Endothelial cell of umbilical vein (primary cell): ENCODE data around the gene PPAN. TPM values are rescaled to one million over a fixed set of nuclear protein-coding genes. Genes with fewer than 3 reads are reported as not detected.

ENCODE experiments used
- BruUV-seq: library from RNA; stranded (reverse); fragments of 400-500 nt; replicated peaks from 2 replicates; lab custom pipeline; 2021; lab: Mats Ljungman, UMichigan
- CTCF ChIA-PET: fragments of 300-600, 350-600 bp; sonication (Branson Sonifier 250); formaldehyde crosslinking; loops from one replicate; lab custom pipeline; 2021; ENCODE audit warnings: antibody characterized with exemption, inconsistent platforms; lab: Charles Lee
- POLR2A ChIA-PET: fragments of 300-600, 350-600 bp; sonication (Branson Sonifier 250); formaldehyde crosslinking; loops from one replicate; lab custom pipeline; 2021; ENCODE audit warnings: antibody characterized with exemption, inconsistent platforms; lab: Charles Lee
- DNase-seq: peaks from one replicate; pipeline ENCODE4 v3.0.0-alpha.2; 2011; ENCODE audit warnings: low read depth, low spot score
- FAIRE-seq: peaks from 2 replicates; lab custom pipeline; 2011; peaks lifted over from hg19 to GRCh38; lab: Jason Lieb, UNC
- H2AFZ ChIP-seq: 2 replicates; pipeline ENCODE4 v1.6.0; 2012; ENCODE audit warnings: low read depth, low read length, control low read depth, inconsistent platforms
- H3K27ac ChIP-seq: 2 replicates; pipeline ENCODE4 v1.5.1; 2011; ENCODE audit warnings: low read depth, mild to moderate bottlenecking, control low read depth, low read length, moderate library complexity; ENCODE audit not compliant: insufficient read depth
- H3K27me3 ChIP-seq, 2 experiments: 2 replicates each; pipeline versions ENCODE4 v1.6.0 to v1.6.1; 2011; ENCODE audit warnings: low read length in 2 of 2, mixed read lengths in 1 of 2; ENCODE audit not compliant: control insufficient read depth in 2 of 2, insufficient read depth in 2 of 2
- H3K36me3 ChIP-seq, 2 experiments: 2 replicates in 1 of 2; 3 replicates in 1 of 2; pipeline ENCODE4 v1.5.1; 2011; ENCODE audit warnings: low read length in 2 of 2, mild to moderate bottlenecking in 1 of 2, moderate library complexity in 1 of 2; ENCODE audit not compliant: control insufficient read depth in 2 of 2, insufficient read depth in 2 of 2; ENCODE audit errors: extremely low read depth in 1 of 2
- H3K4me1 ChIP-seq: 3 replicates; pipeline ENCODE4 v1.5.1; 2011; ENCODE audit warnings: mild to moderate bottlenecking, low read length; ENCODE audit not compliant: control insufficient read depth, insufficient read depth; ENCODE audit errors: extremely low read depth
- H3K4me2 ChIP-seq: 2 replicates; pipeline ENCODE4 v1.6.1; 2011; ENCODE audit warnings: low read length, control low read depth, mixed read lengths; ENCODE audit not compliant: insufficient read depth
- H3K4me3 ChIP-seq, 3 experiments: fragments of 200-600 bp in 1 of 3; sonication (generic), shearing (Covaris generic) in 1 of 3; replicated peaks in 1 of 3; 2 replicates each; pipeline ENCODE4 v1.5.1; 2011 to 2016; ENCODE audit warnings: control low read depth in 3 of 3, low read length in 3 of 3, mild to moderate bottlenecking in 2 of 3, inconsistent platforms in 1 of 3, low read depth in 1 of 3, moderate library complexity in 1 of 3; ENCODE audit not compliant: insufficient read depth in 1 of 3
- H3K79me2 ChIP-seq: 2 replicates; pipeline ENCODE4 v1.6.0; 2012; ENCODE audit warnings: low read length, inconsistent platforms; ENCODE audit not compliant: control insufficient read depth, insufficient read depth
- H3K9ac ChIP-seq: replicated peaks from 2 replicates; pipeline ENCODE3; 2011; ENCODE audit warnings: low read length, control low read depth; ENCODE audit not compliant: insufficient read depth; ENCODE audit errors: extremely low read depth
- H3K9me1 ChIP-seq: replicated peaks from 3 replicates; pipeline ENCODE4 v1.6.0; 2011; ENCODE audit warnings: mild to moderate bottlenecking, low read length; ENCODE audit not compliant: control insufficient read depth, insufficient read depth; ENCODE audit errors: extremely low read depth
- H3K9me3 ChIP-seq: replicated peaks from 2 replicates; pipeline ENCODE4 v1.5.1; 2012; ENCODE audit warnings: low read length, inconsistent platforms; ENCODE audit not compliant: control insufficient read depth, insufficient read depth
- H4K20me1 ChIP-seq: replicated peaks from 2 replicates; pipeline ENCODE3; 2011; ENCODE audit warnings: mild to moderate bottlenecking, low read length; ENCODE audit not compliant: control insufficient read depth, insufficient read depth; ENCODE audit errors: extremely low read depth
- CTCF ChIP-seq, 2 donors: IDR thresholded peaks; 1 replicate in 1 of 2; 2 replicates in 1 of 2; pipeline ENCODE4 v1.5.1; 2011; ENCODE audit warnings: low read length in 2 of 2, mild to moderate bottlenecking in 2 of 2, moderate library complexity in 2 of 2, control low read depth in 1 of 2, inconsistent platforms in 1 of 2, low read depth in 1 of 2; ENCODE audit not compliant: insufficient read depth in 1 of 2; ENCODE audit errors: extremely low read depth in 1 of 2
- EZH2 ChIP-seq: IDR thresholded peaks from 2 replicates; pipeline ENCODE4 v1.6.1; 2012; ENCODE audit warnings: borderline replicate concordance, low read depth, mild to moderate bottlenecking, moderate library complexity, low read length, inconsistent platforms; ENCODE audit not compliant: severe bottlenecking
- FOS ChIP-seq: IDR thresholded peaks from 2 replicates; pipeline ENCODE4 v1.6.1; 2011; ENCODE audit warnings: mild to moderate bottlenecking, low read length, moderate library complexity, borderline replicate concordance; ENCODE audit not compliant: insufficient read depth
- GATA2 ChIP-seq: IDR thresholded peaks from 2 replicates; pipeline ENCODE4 v1.7.0; 2011; ENCODE audit warnings: low read depth, mild to moderate bottlenecking, moderate library complexity, mixed read lengths, low read length; ENCODE audit not compliant: insufficient read length, insufficient read depth
- JUN ChIP-seq: IDR thresholded peaks from 2 replicates; pipeline ENCODE4 v1.6.1; 2011; ENCODE audit warnings: borderline replicate concordance, low read depth; ENCODE audit not compliant: insufficient read length, insufficient read depth
- MAX ChIP-seq: IDR thresholded peaks from 2 replicates; pipeline ENCODE4 v1.6.1; 2011; ENCODE audit not compliant: insufficient read depth, insufficient read length
- MYC ChIP-seq: IDR thresholded peaks from one replicate; pipeline ENCODE4 v1.6.1; 2011; ENCODE audit warnings: mild to moderate bottlenecking, low read depth, low read length
- POLR2A ChIP-seq: IDR thresholded peaks from 2 replicates; pipeline ENCODE4 v1.6.1; 2012; ENCODE audit warnings: low read depth, mild to moderate bottlenecking, control low read depth, low read length
- POLR2AphosphoS5 ChIP-seq: IDR thresholded peaks from 2 replicates; pipeline ENCODE4 v1.6.1; 2012; ENCODE audit warnings: low read depth, mild to moderate bottlenecking, control low read depth, low read length, moderate library complexity; ENCODE audit not compliant: insufficient read depth
- dilution Hi-C: fragments of 300-500 bp; cut with MboI; formaldehyde crosslinking; loops from one replicate; pipeline ENCODE4 v1.15.0; 2019; ENCODE audit warnings: low sequenced_read_pairs; ENCODE audit not compliant: extremely low pct_ligation_motif_present
- intact Hi-C: fragments of 100-400 bp; cut with micrococcal nuclease; formaldehyde crosslinking; loops from one replicate; pipeline ENCODE4 v1.10.0; 2022
- polyA plus RNA-seq, 4 experiments: library from polyadenylated mRNA; depleted of rRNA in 3 of 4; stranded (reverse) in 3 of 4; unstranded in 1 of 4; fragments of >200 nt; gene quantifications; 2 replicates each; pipeline versions ENCODE4 v1.2.1 to v1.2.3, GENCODE V29; 2011 to 2012; ENCODE audit warnings: missing spikeins in 1 of 4
- total RNA-seq: library from RNA; stranded (reverse); gene quantifications from 2 replicates; pipeline ENCODE4 v1.2.3, GENCODE V29; 2021

PPAN gene
- total and polyA plus RNA-seq, 2 donors (not counting 3 experiments of a cell fraction or from before 2014, with no cell fraction given), result 27.6 to 51.6 TPM

GRCh38 chr19:10089801-10090375 is 16.3 kb upstream of the PPAN start:
- FAIRE-seq (no peak), DNase-seq (no peak)
- intact Hi-C loops (no loop called here), dilution Hi-C loops (no loop called here)
- TF ChIP-seq JUN (no peak), FOS (no peak), GATA2 (no peak), MAX (no peak), MYC (no peak), CTCF (IDR thresholded peaks at IDR 0.05; ENCODE audit: extremely low read depth in 1 of 2, insufficient read depth in 1 of 2, low read depth in 1 of 2, low read length in 2 of 2) (no peak), EZH2 (no peak), POLR2AphosphoS5 (no peak), POLR2A (no peak)
- Histone ChIP-seq H2AFZ (no peak overlapping the region), H4K20me1 (no peaks in the 10 kb centered on the region), H3K4me1 (peaks cover 2% of the 10 kb centered on the region), H3K79me2 (no peaks in the 10 kb centered on the region), H3K4me3 (no peak overlapping the region), H3K27me3 (no peaks in the 10 kb centered on the region), H3K9me3 (no peaks in the 10 kb centered on the region), H3K27ac (no peak overlapping the region), H3K4me2 (no peak overlapping the region), H3K9me1 (no peaks in the 10 kb centered on the region), H3K36me3 (peaks cover 0 to 18% of the 10 kb centered on the region in 2 experiments), H3K9ac (no peak overlapping the region)
- ChIA-PET CTCF (no interaction called here), POLR2A (no interaction called here)
- no TSS peak for BruUV-seq
